GM19043 (cell line): ENCODE measurements around the gene B3GALT5.
"Not testable (repeated sequence)": the region's sequence is repeated elsewhere in the genome, so short reads cannot be mapped to it uniquely, and the experiment has no call there.

Experiments used
- ATAC-seq: cut with Tn5 transposase; IDR thresholded peaks from one replicate; pipeline ENCODE4 v1.9.1; 2021; ENCODE audit warnings: low read depth; ENCODE audit not compliant: unreplicated experiment

B3GALT5 gene

GRCh38 chr21:39686646-39687468 lies 74.1 kb downstream of the B3GALT5 start:
- ATAC-seq, result no peak

DNA sequence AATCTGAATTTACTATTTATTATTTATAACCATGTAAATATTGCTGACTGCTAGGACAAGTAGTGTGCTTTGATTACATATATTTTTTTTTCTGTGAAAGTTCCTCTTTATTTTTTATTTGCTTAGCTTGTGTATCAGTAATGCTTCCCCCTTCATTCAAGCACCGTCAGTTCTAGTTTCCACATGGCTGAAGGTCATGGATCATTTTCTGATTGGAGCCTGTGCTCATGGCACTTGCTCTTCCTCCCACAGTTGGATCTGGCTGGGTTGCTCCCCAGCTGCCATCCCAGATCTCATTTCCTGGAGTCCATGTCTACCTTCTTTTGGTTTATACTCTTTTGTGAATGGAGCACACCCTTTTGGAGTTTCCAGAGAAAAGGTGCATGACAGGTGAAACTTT lies 75.3 kb downstream of the B3GALT5 start:
- no peak for ATAC-seq

DNA sequence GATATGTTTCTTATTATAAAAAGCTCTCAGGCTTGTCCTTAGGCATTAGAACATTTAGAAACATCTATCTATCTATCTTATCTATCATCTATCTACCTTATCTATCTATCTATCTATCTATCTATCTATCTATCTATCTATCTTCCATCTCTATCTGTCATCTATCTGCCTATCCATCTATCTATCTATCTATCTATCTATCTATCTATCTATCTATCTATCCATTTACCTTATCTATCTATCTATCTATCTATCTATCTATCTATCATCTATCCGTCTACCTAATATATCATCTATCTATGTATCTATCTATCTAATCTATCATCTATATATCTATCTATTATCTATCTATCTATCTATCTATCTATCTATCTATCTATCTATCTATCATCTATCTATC lies 77.1 kb downstream of the B3GALT5 start:
- not testable (repeated sequence) for ATAC-seq

GRCh38 chr21:39690454-39690853 lies 77.7 kb downstream of the B3GALT5 start:
- no peak for ATAC-seq

GRCh38 chr21:39694750-39695149 lies 82.0 kb downstream of the B3GALT5 start:
- ATAC-seq, result no peak

DNA sequence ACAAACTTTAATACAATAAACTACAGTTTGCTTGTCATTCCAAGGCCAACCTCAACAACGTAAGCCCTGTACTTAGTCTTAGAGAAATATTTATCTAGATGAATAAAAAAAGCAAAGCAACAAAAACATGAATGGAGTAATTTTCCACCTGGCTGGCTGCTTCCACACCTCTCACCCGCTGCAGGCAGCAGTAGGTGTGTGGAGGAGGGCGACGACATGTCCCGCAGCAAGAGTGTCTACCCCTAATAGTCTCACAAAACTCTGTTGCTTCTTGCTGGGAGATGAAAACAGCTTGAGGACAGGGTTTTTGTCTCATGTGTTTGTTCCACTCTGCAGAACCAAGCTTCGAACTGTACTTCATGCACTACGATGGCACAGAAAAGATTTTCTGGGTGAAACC lies 83.5 kb downstream of the B3GALT5 start:
- ATAC-seq, result no peak

DNA sequence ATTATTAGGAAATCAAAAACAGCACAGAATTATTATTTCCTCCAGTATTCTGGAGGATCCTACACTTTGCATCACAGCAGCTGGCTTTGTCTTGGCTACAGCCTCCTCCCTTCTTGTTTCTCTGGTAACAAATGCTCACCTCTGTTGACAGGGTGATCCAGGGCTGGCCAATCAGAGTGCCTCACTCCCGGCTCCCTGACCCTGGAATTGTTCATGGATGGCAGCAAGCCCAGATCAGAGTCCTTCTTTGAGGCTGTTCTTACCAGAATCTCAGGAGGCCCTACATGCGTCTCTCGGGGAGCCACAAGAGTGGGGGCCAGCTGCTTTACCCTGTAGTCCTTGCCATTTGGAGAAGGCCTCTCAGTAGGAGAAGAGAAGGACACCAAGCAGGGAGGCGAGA lies 83.9 kb downstream of the B3GALT5 start:
- no peak for ATAC-seq

DNA sequence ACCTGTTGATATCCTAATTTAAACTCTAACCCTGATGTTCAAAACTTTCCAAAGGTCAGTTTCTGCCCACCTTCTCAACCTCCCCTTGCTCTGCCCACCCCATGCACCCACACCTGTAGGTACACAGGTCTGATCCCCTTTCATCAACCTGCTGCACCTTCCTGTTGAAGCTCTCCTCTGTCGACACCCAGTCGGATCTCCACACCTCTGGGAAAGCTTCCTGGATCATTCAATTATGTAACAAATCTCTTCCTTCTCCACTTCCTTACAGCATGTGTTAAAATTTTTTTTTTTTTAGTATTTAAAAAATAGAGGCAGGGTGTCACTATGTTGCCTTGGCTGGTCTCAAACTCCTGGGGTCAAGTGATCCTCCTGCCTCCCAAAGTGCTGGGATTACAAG lies 87.6 kb downstream of the B3GALT5 start:
- no peak for ATAC-seq

- no peak for ATAC-seq
Observed at GRCh38 chr21:39703578-39703977, 90.8 kb downstream of the B3GALT5 start.

DNA sequence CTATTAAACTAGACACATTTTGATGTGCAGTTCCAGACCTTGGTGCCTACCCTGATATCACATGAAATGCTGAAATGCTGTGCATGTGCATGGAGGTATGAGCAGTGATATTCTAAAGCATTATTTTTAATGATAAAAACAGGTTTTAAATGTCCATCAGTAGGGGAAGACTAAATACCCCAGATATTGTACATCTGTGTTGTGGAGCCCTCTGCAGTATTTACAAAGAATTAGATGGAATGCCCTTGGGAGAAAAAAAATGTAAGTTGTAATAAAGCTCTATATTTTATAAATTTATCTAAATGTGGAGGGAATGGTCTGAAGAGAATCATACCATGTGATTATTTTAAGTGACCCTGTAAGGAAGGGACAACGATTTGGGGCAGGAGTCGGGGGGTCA lies 93.1 kb downstream of the B3GALT5 start:
- ATAC-seq, result no peak

GRCh38 chr21:39707316-39707715 lies 94.6 kb downstream of the B3GALT5 start:
- ATAC-seq, result no peak

DNA sequence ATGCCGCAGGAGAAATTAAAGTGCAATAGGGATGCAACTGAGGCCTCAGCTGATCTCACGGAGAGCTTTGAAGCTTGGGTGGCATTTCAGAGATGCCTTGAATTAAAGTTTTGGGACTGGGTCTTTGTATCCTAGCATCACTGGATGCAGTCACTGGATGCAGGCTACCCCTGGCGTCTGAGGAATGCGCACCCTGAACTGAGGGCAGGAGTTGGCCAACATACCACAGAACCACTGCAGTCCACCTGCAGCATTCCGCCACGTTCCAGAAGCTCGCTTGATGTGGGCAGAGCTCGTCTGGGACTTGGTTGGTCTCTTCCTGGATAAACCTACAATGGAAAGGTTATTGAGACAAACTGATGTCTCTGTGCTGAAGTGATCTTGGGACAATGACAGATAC lies 98.1 kb downstream of the B3GALT5 start:
- ATAC-seq, result no peak

- ATAC-seq, result no peak
Observed at GRCh38 chr21:39712273-39712672, 99.5 kb downstream of the B3GALT5 start.

DNA sequence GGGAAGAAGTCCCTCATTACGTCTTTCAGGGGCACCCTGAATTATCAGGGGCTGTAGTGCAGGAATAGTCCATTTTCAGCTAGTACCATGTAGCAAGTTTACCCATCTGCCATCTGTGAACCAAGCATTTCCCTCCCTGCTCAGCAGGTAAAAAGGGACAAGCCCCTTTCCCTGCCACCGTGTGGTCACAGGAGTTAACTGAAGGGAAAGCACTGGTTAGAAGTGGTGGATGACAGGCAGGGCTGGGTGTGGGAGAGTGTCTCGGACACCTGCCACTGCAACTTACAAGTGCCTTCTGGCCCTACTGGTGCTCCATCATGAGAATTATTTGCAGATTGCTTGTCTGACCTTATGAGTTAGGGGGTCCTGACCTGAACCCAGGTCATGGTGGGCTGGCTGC lies 100.2 kb downstream of the B3GALT5 start:
- ATAC-seq, result no peak

GRCh38 chr21:39713905-39714304 lies 101.2 kb downstream of the B3GALT5 start:
- no peak for ATAC-seq

- ATAC-seq, result no peak
Observed at GRCh38 chr21:39714331-39714730, 101.6 kb downstream of the B3GALT5 start.

DNA sequence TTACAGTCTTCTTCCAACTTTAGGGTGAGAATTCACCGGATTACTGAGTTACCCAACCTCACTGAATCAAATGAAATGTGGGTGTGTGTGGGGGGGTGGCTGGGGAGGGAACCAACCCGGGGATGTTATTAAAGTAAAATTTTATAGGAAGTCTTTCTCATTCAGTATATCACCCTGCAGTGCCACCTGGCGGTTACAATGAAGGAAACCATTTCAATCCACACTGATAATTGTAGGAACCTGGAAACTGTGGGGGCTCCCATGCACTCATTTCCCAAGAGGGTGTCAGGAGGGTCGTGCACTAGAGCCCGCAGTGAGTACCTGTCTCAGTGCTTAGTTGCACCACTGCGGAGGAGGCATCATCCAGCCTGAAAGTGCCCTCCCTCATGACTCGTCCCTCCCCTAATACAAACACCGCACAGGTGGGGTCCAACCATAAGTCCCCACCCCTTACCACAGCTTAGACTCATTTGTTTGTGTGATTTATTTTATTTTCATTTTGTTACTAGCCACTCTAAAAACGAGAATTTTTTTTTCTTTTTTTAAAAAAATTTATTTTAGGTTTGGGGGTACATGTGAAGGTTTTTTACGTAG lies 103.2 kb downstream of the B3GALT5 start:
- no peak for ATAC-seq

DNA sequence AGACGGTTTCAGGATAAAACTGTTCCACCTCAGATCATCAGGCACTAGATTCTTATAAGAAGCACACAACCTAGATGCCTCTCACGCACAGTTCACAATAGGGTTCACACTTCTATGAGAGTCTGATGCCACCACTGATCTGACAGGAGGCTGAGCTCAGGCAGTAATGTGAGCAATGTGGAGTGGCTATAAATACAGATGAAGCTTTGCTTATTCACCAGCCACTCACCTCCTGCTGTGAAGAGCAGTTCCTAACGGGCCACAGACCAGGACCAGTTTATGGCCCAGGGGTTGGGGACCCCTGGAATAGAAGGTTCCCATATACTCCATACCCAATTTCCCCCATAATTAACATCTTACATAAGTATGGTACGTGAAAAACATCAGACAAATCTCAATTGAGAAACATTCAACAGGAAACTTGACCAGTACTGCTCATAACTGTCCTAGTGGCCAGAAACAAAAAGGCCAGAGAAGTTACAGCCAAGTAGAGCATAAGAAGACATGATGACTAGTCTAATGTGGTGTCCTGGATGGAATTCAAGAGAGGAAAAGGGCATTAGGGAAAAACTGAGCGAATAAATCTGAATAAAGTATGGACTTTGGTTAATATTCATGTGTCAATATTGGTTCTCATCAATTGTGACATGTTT lies 107.5 kb downstream of the B3GALT5 start:
- no peak for ATAC-seq

GRCh38 chr21:39721885-39722284 lies 109.1 kb downstream of the B3GALT5 start:
- no peak for ATAC-seq
